Osteoblast (primary cell): ENCODE results near the gene KCNA2. TPM values are rescaled to one million over a fixed set of nuclear protein-coding genes. Genes with fewer than 3 reads are reported as not detected.

Experiments
- DNase-seq: peaks from one replicate; pipeline ENCODE4 v3.0.0; 2011; ENCODE audit warnings: low spot score, mixed read lengths; ENCODE audit not compliant: insufficient read length; ENCODE audit errors: missing footprints
- H2AFZ ChIP-seq: 2 replicates; pipeline ENCODE4 v1.6.0; 2011; ENCODE audit warnings: mild to moderate bottlenecking, low read length
- H3K27ac ChIP-seq: 2 replicates; pipeline ENCODE4 v1.5.1; 2011; ENCODE audit warnings: mild to moderate bottlenecking, low read depth, low read length, moderate library complexity
- H3K27me3 ChIP-seq: 2 replicates; pipeline ENCODE4 v1.6.0; 2012; ENCODE audit warnings: mild to moderate bottlenecking, control low read depth, inconsistent platforms, low read length, moderate library complexity; ENCODE audit not compliant: insufficient read depth
- H3K36me3 ChIP-seq: 2 replicates; pipeline ENCODE4 v1.5.1; 2011; ENCODE audit warnings: mild to moderate bottlenecking, low read length, control low read depth, moderate library complexity; ENCODE audit not compliant: insufficient read depth
- H3K4me1 ChIP-seq: 2 replicates; pipeline ENCODE4 v1.5.1; 2011; ENCODE audit warnings: mild to moderate bottlenecking, low read length, control low read depth, moderate library complexity; ENCODE audit not compliant: insufficient read depth
- H3K4me2 ChIP-seq: 2 replicates; pipeline ENCODE4 v1.6.0; 2011; ENCODE audit warnings: mild to moderate bottlenecking, low read length; ENCODE audit not compliant: insufficient read depth
- H3K4me3 ChIP-seq: fragments of 200-600 bp; sonication (generic); 3 replicates; pipeline ENCODE4 v1.5.1; 2012; ENCODE audit warnings: mild to moderate bottlenecking, low read length, inconsistent platforms; ENCODE audit not compliant: insufficient read depth
- H3K79me2 ChIP-seq: 2 replicates; pipeline ENCODE4 v1.6.0; 2012; ENCODE audit warnings: mild to moderate bottlenecking, low read length, control low read depth, inconsistent platforms; ENCODE audit not compliant: insufficient read depth
- H3K9me3 ChIP-seq: 2 replicates; pipeline ENCODE4 v1.5.1; 2011; ENCODE audit warnings: low read depth, low read length, control low read depth
- H4K20me1 ChIP-seq: 2 replicates; pipeline ENCODE4 v1.6.0; 2012; ENCODE audit warnings: mild to moderate bottlenecking, low read length, control low read depth; ENCODE audit not compliant: insufficient read depth
- total RNA-seq: library from RNA; depleted of rRNA; stranded (reverse); fragments of >200 nt; gene quantifications from 2 replicates; pipeline ENCODE4 v1.2.3, GENCODE V29; 2012
- TF ChIP-seq, protein P1 (sequence below): IDR thresholded peaks from 2 replicates; pipeline ENCODE4 v1.5.1; 2011; ENCODE audit warnings: mild to moderate bottlenecking, low read depth, low read length, moderate library complexity; ENCODE audit errors: extremely low read depth

The KCNA2 gene
- total RNA-seq, 1 donor: not detected

DNA sequence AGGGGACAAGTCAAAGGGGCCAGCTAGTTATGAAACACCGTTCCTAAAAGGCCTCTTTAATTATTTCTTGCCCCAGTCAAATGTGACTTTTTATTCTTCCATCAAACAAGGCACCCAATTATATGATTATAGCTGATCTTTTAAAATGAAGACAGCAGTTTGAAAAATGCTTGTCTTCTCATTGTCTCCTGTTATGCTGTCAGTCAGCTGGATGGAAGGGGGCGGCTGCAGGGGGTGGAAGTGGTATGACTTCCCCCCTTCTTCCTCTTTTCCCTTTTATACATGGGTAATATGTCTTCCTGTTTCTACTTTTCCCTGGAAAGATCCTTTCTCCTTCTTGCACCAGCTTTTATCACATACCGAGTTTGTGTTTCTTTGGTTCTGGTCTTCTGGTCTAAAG lies 61.4 kb downstream of the KCNA2 start:
- Histone ChIP-seq H3K4me3 (no peak overlapping the region), H2AFZ (no peak overlapping the region), H3K79me2 (no peaks in the 10 kb centered on the region), H3K4me1 (no peaks in the 10 kb centered on the region), H3K9me3 (no peaks in the 10 kb centered on the region), H3K27ac (no peak overlapping the region), H4K20me1 (no peaks in the 10 kb centered on the region), H3K36me3 (no peaks in the 10 kb centered on the region), H3K27me3 (no peaks in the 10 kb centered on the region), H3K4me2 (no peak overlapping the region)
- DNase-seq: no peak
- TF ChIP-seq, protein P1, sequence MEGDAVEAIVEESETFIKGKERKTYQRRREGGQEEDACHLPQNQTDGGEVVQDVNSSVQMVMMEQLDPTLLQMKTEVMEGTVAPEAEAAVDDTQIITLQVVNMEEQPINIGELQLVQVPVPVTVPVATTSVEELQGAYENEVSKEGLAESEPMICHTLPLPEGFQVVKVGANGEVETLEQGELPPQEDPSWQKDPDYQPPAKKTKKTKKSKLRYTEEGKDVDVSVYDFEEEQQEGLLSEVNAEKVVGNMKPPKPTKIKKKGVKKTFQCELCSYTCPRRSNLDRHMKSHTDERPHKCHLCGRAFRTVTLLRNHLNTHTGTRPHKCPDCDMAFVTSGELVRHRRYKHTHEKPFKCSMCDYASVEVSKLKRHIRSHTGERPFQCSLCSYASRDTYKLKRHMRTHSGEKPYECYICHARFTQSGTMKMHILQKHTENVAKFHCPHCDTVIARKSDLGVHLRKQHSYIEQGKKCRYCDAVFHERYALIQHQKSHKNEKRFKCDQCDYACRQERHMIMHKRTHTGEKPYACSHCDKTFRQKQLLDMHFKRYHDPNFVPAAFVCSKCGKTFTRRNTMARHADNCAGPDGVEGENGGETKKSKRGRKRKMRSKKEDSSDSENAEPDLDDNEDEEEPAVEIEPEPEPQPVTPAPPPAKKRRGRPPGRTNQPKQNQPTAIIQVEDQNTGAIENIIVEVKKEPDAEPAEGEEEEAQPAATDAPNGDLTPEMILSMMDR: no peak

Other genes starting within 250 kb of the KCNA2 start
- 76.0 and 90.2 TPM in 2 replicates for gene SLC16A4, start 215.3 kb downstream of the KCNA2 start, total RNA-seq
- gene LAMTOR5, start 198.7 kb downstream of the KCNA2 start, total RNA-seq: 38.4 and 41.3 TPM in 2 replicates
- not detected in 2 replicates for gene PROK1, start 155.2 kb downstream of the KCNA2 start, total RNA-seq
- not detected in 2 replicates for gene KCNA10, start 87.2 kb downstream of the KCNA2 start, total RNA-seq
- not detected in 2 replicates for gene KCNA3, start 68.6 kb upstream of the KCNA2 start, total RNA-seq